Stimulated activated CD8-positive, alpha-beta memory T cell treated with anti-CD3 and anti-CD28 coated beads, Interleukin-15, amount 100 ng/mL, for 1 hour (primary cell): Measurements from ENCODE around the gene PRPF39.
"Not testable (repeated sequence)": the region's sequence is repeated elsewhere in the genome, so short reads cannot be mapped to it uniquely, and the experiment has no call there.

ENCODE experiments used
- DNase-seq: peaks from one replicate; pipeline ENCODE4 v3.0.0-alpha.2; 2020; ENCODE audit warnings: low read depth

The PRPF39 gene

GRCh38 chr14:45081096-45081495, 2.8 kb upstream of the PRPF39 start:
- DNase-seq: not testable (repeated sequence)

DNA sequence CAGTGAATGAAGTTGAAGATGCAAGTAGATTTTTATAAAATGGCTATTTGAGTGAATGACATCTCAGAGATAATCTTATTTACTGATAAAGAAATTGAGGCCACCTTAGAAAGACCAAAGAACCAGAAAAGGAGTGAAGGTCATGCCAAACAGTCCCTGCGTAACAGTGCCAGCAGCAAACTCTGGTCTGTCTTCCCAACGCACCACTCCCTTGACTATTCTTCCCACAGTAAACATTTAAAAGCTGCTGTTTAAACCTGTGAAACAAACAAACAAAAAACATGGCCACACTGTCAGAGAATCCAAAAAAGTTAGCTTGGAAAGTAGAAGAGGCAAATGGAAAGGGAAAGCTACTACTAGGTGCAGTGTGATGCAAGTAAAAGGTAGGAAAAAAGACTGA, 1.5 kb upstream of the PRPF39 start:
- DNase-seq: no peak

- DNase-seq: no peak
Measured at GRCh38 chr14:45083617-45083975, 320 bp upstream of the PRPF39 start.

GRCh38 chr14:45084946-45085346, 1.0 kb downstream of the PRPF39 start:
- DNase-seq: no peak

DNA sequence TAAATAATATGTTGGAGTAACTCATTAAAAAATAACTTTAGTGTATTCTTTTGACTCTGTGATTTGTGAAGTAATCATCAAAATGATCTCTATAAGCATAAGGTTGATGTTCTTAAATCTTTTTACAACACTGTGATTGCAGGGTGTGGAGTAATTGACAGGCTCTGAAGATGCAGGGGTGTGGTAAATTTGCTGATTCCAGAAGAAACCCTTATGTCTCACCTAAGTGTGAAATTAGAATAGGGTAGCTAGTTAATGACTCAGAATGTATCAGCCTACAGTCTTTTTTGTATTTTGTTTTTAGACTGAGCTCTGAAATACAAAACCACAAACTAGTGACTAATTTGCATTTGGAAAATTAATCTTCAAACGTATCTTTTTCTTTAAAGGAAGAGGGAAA, 5.9 kb downstream of the PRPF39 start:
- no peak for DNase-seq

GRCh38 chr14:45091710-45092109, 7.8 kb downstream of the PRPF39 start:
- DNase-seq: no peak

DNA sequence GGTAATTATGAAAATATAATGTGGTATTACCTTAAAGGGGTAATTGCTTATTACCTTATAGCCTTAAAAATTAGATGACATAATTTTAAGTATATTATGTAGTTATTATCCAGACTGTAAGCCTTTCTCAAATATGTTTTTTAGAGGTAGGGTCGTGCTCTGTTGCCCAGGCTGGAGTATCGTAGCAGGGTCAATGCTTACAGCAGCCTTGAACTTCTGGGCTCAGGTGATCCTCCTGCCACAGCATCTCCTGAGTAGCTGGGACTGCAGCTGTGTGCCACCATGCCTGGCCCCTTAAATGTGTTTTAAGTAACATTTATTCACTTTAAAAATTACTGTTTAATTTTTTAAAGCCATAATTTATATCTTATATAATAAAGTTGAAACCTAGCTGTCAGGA, 10.4 kb downstream of the PRPF39 start:
- DNase-seq: no peak

DNA sequence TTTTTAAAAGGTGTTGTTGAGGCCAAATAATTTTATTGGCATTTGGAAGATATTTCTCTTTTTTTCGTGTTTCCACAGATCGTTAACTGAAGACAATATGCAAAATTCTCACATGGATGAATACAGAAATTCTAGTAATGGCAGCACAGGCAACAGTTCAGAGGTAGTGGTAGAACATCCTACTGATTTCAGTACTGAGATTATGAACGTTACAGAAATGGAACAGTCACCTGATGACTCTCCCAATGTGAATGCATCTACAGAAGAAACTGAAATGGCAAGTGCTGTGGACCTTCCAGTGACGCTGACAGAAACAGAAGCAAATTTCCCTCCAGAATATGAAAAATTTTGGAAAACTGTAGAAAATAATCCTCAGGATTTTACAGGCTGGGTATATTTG, 11.2 kb downstream of the PRPF39 start:
- DNase-seq: no peak

- no peak for DNase-seq
Measured at GRCh38 chr14:45096218-45096617, 12.3 kb downstream of the PRPF39 start.

DNA sequence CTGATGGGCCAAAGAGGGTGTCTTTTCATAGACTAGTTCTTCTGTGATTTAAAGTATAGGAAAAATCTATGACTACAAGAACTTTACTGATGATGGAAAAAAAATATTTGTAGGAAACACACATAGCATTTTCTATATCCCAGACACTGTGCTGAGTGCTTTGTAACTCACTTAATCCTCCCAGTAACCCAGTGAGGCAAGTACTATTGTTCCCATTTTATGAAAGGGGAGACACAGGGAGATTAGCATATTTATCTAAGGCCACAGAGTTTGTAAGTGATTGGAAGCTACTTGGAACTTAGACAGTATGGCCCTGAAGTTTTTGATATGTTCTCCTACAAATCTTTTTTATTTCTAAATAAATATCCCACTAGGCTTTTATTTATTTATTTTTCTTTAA, 19.9 kb downstream of the PRPF39 start:
- no peak for DNase-seq

DNA sequence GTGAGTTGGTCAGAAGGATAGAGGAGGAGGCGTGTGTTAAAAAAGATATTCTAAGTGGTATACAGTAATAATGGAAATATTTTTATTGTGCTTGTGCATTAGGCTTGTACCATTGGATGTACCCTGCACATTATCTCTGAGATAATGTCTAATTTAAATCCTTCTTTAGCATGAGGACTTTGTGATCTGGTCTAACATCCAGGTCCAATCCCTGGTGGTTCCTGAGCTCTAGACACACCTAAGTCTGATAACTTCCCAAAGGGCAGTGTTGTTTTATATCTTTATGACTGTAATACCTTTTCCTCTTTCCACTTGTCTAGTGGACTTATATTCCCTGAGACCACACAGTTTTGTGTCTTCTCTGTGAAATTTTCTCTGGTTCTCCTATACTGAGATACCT, 20.6 kb downstream of the PRPF39 start:
- DNase-seq: no peak

DNA sequence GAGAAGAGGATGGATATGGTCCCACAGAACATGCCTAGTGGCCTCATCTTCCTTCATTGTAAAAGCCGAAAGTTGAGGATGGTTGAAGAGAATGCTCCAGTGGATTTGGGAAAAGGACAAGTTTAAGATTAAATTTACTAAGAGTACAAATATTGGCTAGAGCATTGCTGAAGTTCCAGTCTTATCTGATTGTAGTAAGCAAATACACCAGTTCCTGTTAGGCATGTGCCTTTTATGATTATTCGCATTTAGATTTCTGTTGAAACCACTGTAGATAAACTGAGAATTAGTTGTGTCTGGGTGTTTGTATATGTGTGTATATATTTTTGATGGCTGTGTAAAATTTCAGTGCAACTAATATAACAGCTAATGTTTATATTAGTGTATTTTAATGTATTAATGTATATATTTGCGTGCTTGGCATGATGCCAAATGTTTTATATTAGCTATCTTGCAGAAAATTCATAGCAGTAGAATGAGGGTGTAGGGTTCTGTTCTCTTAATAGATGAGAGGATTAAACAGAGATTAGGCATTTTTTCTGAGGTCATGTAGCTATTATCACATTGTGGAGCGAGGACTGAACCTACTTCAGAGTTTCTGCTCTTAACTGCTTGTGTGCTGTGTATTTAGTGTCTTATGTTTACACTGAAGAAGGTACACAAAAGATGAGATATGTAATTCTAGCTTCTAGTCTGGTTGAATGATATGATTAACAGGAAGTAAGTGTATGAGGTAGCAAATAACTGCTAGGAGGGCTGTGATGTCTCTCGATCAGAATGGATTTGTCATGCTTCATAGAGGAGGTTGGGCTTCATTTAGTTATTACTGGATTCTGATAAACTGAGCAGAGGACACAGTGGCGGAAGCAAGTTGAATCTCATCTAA, 29.2 kb downstream of the PRPF39 start:
- DNase-seq: no peak

DNA sequence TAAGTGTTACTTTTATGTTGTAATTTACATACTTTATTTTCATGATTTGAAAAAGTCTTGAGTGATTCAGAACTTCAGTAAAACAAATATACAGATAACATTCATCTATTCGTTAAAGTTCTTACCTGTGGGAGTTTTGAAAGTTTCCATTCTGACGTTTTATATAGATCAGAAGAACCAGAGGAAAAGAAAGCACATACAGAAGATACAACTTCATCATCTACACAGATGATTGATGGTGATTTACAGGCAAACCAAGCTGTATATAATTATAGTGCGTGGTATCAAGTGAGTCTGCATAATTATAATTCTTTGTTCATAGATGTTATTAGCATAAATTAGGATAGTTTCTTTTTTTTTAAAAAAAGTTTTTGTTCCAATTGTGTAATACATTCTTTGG, 30.4 kb downstream of the PRPF39 start:
- no peak for DNase-seq

DNA sequence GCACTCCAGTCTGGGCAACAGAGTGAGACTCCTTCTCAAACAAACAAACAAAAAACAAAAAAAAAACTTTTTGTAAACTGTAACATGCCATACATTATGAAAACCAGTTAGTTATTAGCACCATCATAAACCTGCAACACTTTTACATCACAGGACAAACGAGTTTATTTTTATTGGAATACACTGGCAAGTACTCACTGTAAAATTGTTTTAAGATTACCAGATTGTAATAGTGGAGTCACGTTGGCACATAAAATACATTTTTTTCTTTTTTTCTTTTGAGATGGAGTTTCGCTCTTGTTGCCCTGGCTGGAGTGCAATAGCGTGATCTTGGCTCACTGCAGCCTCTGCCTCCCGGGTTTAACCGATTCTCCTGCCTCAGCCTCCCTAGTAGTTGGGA, 34.7 kb downstream of the PRPF39 start:
- no peak for DNase-seq

- DNase-seq: no peak
Measured at GRCh38 chr14:45120096-45120495, 36.2 kb downstream of the PRPF39 start.

DNA sequence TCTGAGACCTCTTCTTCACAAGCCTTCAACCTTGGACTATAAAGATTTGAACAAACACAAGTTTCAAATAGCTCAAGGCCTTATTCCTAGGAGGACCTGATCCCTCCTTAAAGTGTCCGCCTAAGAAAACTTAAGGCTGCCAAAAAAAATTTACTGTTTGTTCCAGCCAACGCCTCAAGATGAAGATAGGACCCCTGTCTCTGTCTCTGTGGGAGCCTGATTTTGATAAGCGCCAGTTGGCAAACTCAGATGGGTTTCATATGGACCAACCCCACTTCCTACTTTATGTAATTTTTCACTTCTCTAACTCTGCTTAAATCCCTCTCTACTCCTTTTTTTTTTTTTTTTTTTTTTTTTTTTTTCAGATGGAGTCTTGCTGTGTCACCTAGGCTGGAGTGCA, 39.4 kb downstream of the PRPF39 start:
- no peak for DNase-seq

- DNase-seq: no peak
Measured at GRCh38 chr14:45125754-45126153, 41.8 kb downstream of the PRPF39 start.

- no peak for DNase-seq
Measured at GRCh38 chr14:45128963-45129629, 45.2 kb downstream of the PRPF39 start.

GRCh38 chr14:45133683-45134050, 49.8 kb downstream of the PRPF39 start:
- no peak for DNase-seq

GRCh38 chr14:45134051-45134958, 50.4 kb downstream of the PRPF39 start, which contains the start of gene FKBP3:
Gene FKBP3 (minus strand): TSS chr14:45134481. CDS start chr14:45134456, 25 bp downstream.
- DNase-seq: peak; percentile 85

GRCh38 chr14:45135156-45135555, 51.2 kb downstream of the PRPF39 start:
- no peak for DNase-seq

GRCh38 chr14:45135659-45136395, 51.9 kb downstream of the PRPF39 start, which contains the start of gene FANCM:
Gene FANCM (plus strand): TSS chr14:45135930. CDS start chr14:45136032, 102 bp downstream.
- DNase-seq: peak; percentile 68
